H9 (cell line): ENCODE data around the gene AP2A2. TPM values are rescaled to one million over a fixed set of nuclear protein-coding genes. Genes with fewer than 3 reads are reported as not detected.
A peak's percentile ranks its signal among the peaks of the same experiment; 100 is the strongest.

ENCODE experiments used
- DNase-seq: peaks from one replicate; pipeline ENCODE4 v3.0.0-alpha.2; 2017
- H2AFZ ChIP-seq: one replicate; pipeline ENCODE4 v1.6.1; 2013; ENCODE audit warnings: mild to moderate bottlenecking, low read length, control low read depth, moderate library complexity
- H2AK5ac ChIP-seq: 2 replicates; pipeline ENCODE4 v1.6.1; 2013; ENCODE audit warnings: low read length, control low read depth, mixed read lengths; ENCODE audit not compliant: insufficient read length
- H2BK120ac ChIP-seq: one replicate; pipeline ENCODE4 v1.6.1; 2013; ENCODE audit warnings: low read depth, mild to moderate bottlenecking, low read length, control low read depth, inconsistent platforms; ENCODE audit not compliant: poor library complexity, severe bottlenecking
- H2BK12ac ChIP-seq: 2 replicates; pipeline ENCODE4 v1.6.1; 2013; ENCODE audit warnings: low read length, control low read depth, mixed read lengths, low read depth; ENCODE audit not compliant: insufficient read length
- H2BK15ac ChIP-seq: 2 replicates; pipeline ENCODE4 v1.6.1; 2013; ENCODE audit warnings: low read depth, low read length, control low read depth
- H2BK20ac ChIP-seq: one replicate; pipeline ENCODE4 v1.6.1; 2013; ENCODE audit warnings: low read depth, mild to moderate bottlenecking, low read length, control low read depth, inconsistent platforms; ENCODE audit not compliant: poor library complexity, severe bottlenecking
- H2BK5ac ChIP-seq: 2 replicates; pipeline ENCODE4 v1.6.1; 2013; ENCODE audit warnings: low read length, control low read depth, mixed read lengths; ENCODE audit not compliant: insufficient read length
- H3K14ac ChIP-seq: 2 replicates; pipeline ENCODE4 v1.6.1; 2013; ENCODE audit warnings: low read length, control low read depth; ENCODE audit not compliant: insufficient read depth
- H3K18ac ChIP-seq: 2 replicates; pipeline ENCODE4 v1.6.1; 2013; ENCODE audit warnings: low read depth, mild to moderate bottlenecking, mixed read lengths, low read length, control low read depth; ENCODE audit not compliant: insufficient read length
- H3K23ac ChIP-seq: 2 replicates; pipeline ENCODE4 v1.6.1; 2013; ENCODE audit warnings: low read length, control low read depth, mixed read lengths, low read depth; ENCODE audit not compliant: insufficient read length
- H3K23me2 ChIP-seq: 2 replicates; pipeline ENCODE4 v1.6.1; 2013; ENCODE audit warnings: low read depth, mild to moderate bottlenecking, mixed read lengths, low read length, control low read depth; ENCODE audit not compliant: insufficient read length, poor library complexity, severe bottlenecking
- H3K27ac ChIP-seq: 2 replicates; pipeline ENCODE4 v1.5.1; 2013; ENCODE audit warnings: low read length, control low read depth, mixed read lengths, low read depth; ENCODE audit not compliant: insufficient read length
- H3K27me3 ChIP-seq: 2 replicates; pipeline ENCODE4 v1.6.1; 2013; ENCODE audit warnings: low read length, control low read depth, inconsistent platforms; ENCODE audit not compliant: insufficient read depth
- H3K4ac ChIP-seq: 2 replicates; pipeline ENCODE4 v1.6.1; 2013; ENCODE audit warnings: low read depth, mild to moderate bottlenecking, control low read depth, inconsistent platforms, low read length, moderate library complexity
- H3K4me1 ChIP-seq: 2 replicates; pipeline ENCODE4 v1.6.1; 2013; ENCODE audit warnings: low read length, control low read depth, inconsistent platforms; ENCODE audit not compliant: insufficient read depth
- H3K4me2 ChIP-seq: 2 replicates; pipeline ENCODE4 v1.6.1; 2013; ENCODE audit warnings: low read length, control low read depth, mixed read lengths; ENCODE audit not compliant: insufficient read length, insufficient read depth
- H3K56ac ChIP-seq: 2 replicates; pipeline ENCODE4 v1.6.1; 2013; ENCODE audit warnings: low read depth, mild to moderate bottlenecking, mixed read lengths, low read length, control low read depth; ENCODE audit not compliant: insufficient read length
- H3K79me1 ChIP-seq: 2 replicates; pipeline ENCODE4 v1.6.1; 2013; ENCODE audit warnings: low read depth, mild to moderate bottlenecking, moderate library complexity, low read length, control low read depth, inconsistent platforms; ENCODE audit not compliant: insufficient read depth, poor library complexity, severe bottlenecking
- H3K79me2 ChIP-seq: 2 replicates; pipeline ENCODE4 v1.6.1; 2013; ENCODE audit warnings: low read length, control low read depth, inconsistent platforms; ENCODE audit not compliant: insufficient read depth
- H3K9ac ChIP-seq: 2 replicates; pipeline ENCODE4 v1.6.1; 2013; ENCODE audit warnings: low read length, control low read depth, mixed read lengths; ENCODE audit not compliant: insufficient read length; ENCODE audit errors: extremely low read depth
- H3K9me3 ChIP-seq: one replicate; pipeline ENCODE4 v1.6.1; 2013; ENCODE audit warnings: low read depth, low read length, inconsistent platforms; ENCODE audit not compliant: control insufficient read depth
- H3T11ph ChIP-seq: one replicate; pipeline ENCODE4 v1.6.1; 2013; ENCODE audit warnings: mild to moderate bottlenecking, low read length, control low read depth, inconsistent platforms
- H4K20me1 ChIP-seq: one replicate; pipeline ENCODE4 v1.6.1; 2013; ENCODE audit not compliant: control insufficient read depth, insufficient read length, insufficient read depth
- H4K5ac ChIP-seq: 2 replicates; pipeline ENCODE4 v1.6.1; 2013; ENCODE audit warnings: low read depth, mild to moderate bottlenecking, mixed read lengths, low read length, control low read depth; ENCODE audit not compliant: insufficient read length
- H4K8ac ChIP-seq: replicated peaks from 2 replicates; pipeline ENCODE4 v1.6.1; 2013; ENCODE audit warnings: low read length, control low read depth, mixed read lengths, low read depth; ENCODE audit not compliant: insufficient read length
- H4K91ac ChIP-seq: 2 replicates; pipeline ENCODE4 v1.6.1; 2013; ENCODE audit warnings: low read depth, mild to moderate bottlenecking, moderate library complexity, mixed read lengths, low read length, control low read depth; ENCODE audit not compliant: insufficient read length
- H3K27ac Mint-ChIP-seq, 3 experiments: 2 replicates in 2 of 3; 3 replicates in 1 of 3; pipeline ENCODE4 v1.8.0; 2020 to 2021; ENCODE audit warnings: mixed read lengths in 3 of 3, mild to moderate bottlenecking in 1 of 3, moderate library complexity in 1 of 3
- H3K27me3 Mint-ChIP-seq: 2 replicates; pipeline ENCODE4 v1.8.0; 2021; ENCODE audit warnings: low read depth, mild to moderate bottlenecking, moderate library complexity, mixed read lengths
- H3K36me3 Mint-ChIP-seq, 3 experiments: 2 replicates in 2 of 3; 3 replicates in 1 of 3; pipeline ENCODE4 v1.8.0; 2020 to 2021; ENCODE audit warnings: low read depth in 3 of 3, mixed read lengths in 3 of 3; ENCODE audit not compliant: insufficient read depth in 1 of 3
- H3K4me1 Mint-ChIP-seq, 2 experiments: 2 replicates each; pipeline ENCODE4 v1.8.0; 2020; ENCODE audit warnings: mixed read lengths in 2 of 2
- H3K4me3 Mint-ChIP-seq, 2 experiments: 2 replicates in 1 of 2; 3 replicates in 1 of 2; pipeline ENCODE4 v1.8.0; 2020 to 2021; ENCODE audit warnings: mild to moderate bottlenecking in 2 of 2, mixed read lengths in 2 of 2, moderate library complexity in 1 of 2
- H3K9me3 Mint-ChIP-seq, 2 experiments: 2 replicates in 1 of 2; 3 replicates in 1 of 2; pipeline ENCODE4 v1.8.0; 2020; ENCODE audit warnings: mild to moderate bottlenecking in 2 of 2, mixed read lengths in 2 of 2, moderate library complexity in 1 of 2
- WGBS: extraction: QIAGEN DNeasy Blood & Tissue Kit; methylation state at CpG from one replicate; pipeline ENCODE4 v1.1.7; 2013; ENCODE audit warnings: missing lambda C conversion rate, low lambda C conversion rate, mixed read lengths; ENCODE audit not compliant: insufficient read length; ENCODE audit errors: extremely low coverage; 5-methylcytosine and 5-hydroxymethylcytosine counted together
- total RNA-seq: library from RNA; stranded (reverse); gene quantifications from 2 replicates; pipeline ENCODE4 v1.2.1, GENCODE V29; 2021
- TF ChIP-seq, protein P1 (sequence below): fragments of 200-600 bp; sonication (generic); conservative IDR thresholded peaks from 3 replicates; pipeline ENCODE4 v1.8.0; 2021; ENCODE audit warnings: antibody characterized with exemption, mild to moderate bottlenecking

The AP2A2 gene
- total RNA-seq, 1 experiment from 2014 or later: 53.7 TPM

GRCh38 chr11:890794-891540, 34.7 kb upstream of the AP2A2 start:
- H3K27me3 Mint-ChIP-seq: no peaks in the 10 kb centered on the region
- Histone ChIP-seq H3K23ac (no peak overlapping the region), H4K91ac (no peak overlapping the region), H3K4me2 (no peak overlapping the region), H4K5ac (no peak overlapping the region), H2AFZ (no peak overlapping the region), H3K9me3 (no peaks in the 10 kb centered on the region), H3K4me1 (no peaks in the 10 kb centered on the region), H3K27me3 (no peaks in the 10 kb centered on the region), H4K20me1 (peaks cover 2% of the 10 kb centered on the region), H2BK120ac (no peak overlapping the region), H3K14ac (no peak overlapping the region), H3K56ac (no peak overlapping the region), H2BK20ac (no peak overlapping the region), H3K4ac (no peak overlapping the region), H2BK15ac (no peak overlapping the region), H3K79me2 (no peaks in the 10 kb centered on the region), H3K23me2 (no peaks in the 10 kb centered on the region), H3K79me1 (no peaks in the 10 kb centered on the region), H2BK5ac (no peak overlapping the region), H3K18ac (no peak overlapping the region), H3K9ac (no peak overlapping the region), H4K8ac (no peak overlapping the region), H2BK12ac (no peak overlapping the region), H2AK5ac (no peak overlapping the region), H3T11ph (no peak overlapping the region), H3K27ac (no peak overlapping the region)
- H3K27ac Mint-ChIP-seq: peak overlapping the region in 1 of 3 experiments; percentile 73; a peak in 2 of 7 replicates
- WGBS: no CpG with 5 or more reads among the region's 27 CpGs
- TF ChIP-seq, protein P1, sequence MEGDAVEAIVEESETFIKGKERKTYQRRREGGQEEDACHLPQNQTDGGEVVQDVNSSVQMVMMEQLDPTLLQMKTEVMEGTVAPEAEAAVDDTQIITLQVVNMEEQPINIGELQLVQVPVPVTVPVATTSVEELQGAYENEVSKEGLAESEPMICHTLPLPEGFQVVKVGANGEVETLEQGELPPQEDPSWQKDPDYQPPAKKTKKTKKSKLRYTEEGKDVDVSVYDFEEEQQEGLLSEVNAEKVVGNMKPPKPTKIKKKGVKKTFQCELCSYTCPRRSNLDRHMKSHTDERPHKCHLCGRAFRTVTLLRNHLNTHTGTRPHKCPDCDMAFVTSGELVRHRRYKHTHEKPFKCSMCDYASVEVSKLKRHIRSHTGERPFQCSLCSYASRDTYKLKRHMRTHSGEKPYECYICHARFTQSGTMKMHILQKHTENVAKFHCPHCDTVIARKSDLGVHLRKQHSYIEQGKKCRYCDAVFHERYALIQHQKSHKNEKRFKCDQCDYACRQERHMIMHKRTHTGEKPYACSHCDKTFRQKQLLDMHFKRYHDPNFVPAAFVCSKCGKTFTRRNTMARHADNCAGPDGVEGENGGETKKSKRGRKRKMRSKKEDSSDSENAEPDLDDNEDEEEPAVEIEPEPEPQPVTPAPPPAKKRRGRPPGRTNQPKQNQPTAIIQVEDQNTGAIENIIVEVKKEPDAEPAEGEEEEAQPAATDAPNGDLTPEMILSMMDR: no peak
- peaks cover 5 to 15% of the 10 kb centered on the region in 2 experiments for H3K4me1 Mint-ChIP-seq
- H3K36me3 Mint-ChIP-seq: peaks cover 10 to 27% (median 25%) of the 10 kb centered on the region in 3 experiments
- H3K4me3 Mint-ChIP-seq: no peak overlapping the region
- no peak for DNase-seq
- no peaks in the 10 kb centered on the region for H3K9me3 Mint-ChIP-seq
